ENCODE measurements around the gene SOX8. TPM values are rescaled to one million over a fixed set of nuclear protein-coding genes. Genes with fewer than 3 reads are reported as not detected.

The SOX8 gene
- total RNA-seq, 2 experiments from 2014 or later, result 0.12 to 0.16 TPM

GRCh38 chr16:1002399-1003166, 21.0 kb downstream of the SOX8 start:
- no peak overlapping the region for H3K4me3 Mint-ChIP-seq
- CTCF ChIA-PET, result interaction anchor here (1.5 kb wide), 1 partner anchor 55 kb away, joined by 5 read pairs; no protein-coding TSS in a partner anchor
- peaks cover 31% of the 10 kb centered on the region for H3K4me1 Mint-ChIP-seq
- no peaks in the 10 kb centered on the region for H3K36me3 Mint-ChIP-seq
- H3K9me3 Mint-ChIP-seq (ENCODE audit: low read depth), result no peaks in the 10 kb centered on the region
- peak; percentile 78 for DNase-seq
- peaks cover 37% of the 10 kb centered on the region for H3K27me3 Mint-ChIP-seq
- no peak overlapping the region for H3K27ac Mint-ChIP-seq
- peak; percentile 48 for ATAC-seq

- no peaks in the 10 kb centered on the region for H3K9me3 Mint-ChIP-seq (ENCODE audit: low read depth)
- DNase-seq (peak; percentile 77), ATAC-seq (peak; percentile 70)
- H3K4me1 Mint-ChIP-seq, result peaks cover 25% of the 10 kb centered on the region
- peak overlapping the region; percentile 59 for H3K4me3 Mint-ChIP-seq
- CTCF ChIA-PET, result interaction anchor here (0.7 to 1.3 kb wide), 2 partner anchors 40 to 90 kb away, joined by 3 read pairs; no protein-coding TSS in a partner anchor
- H3K27me3 Mint-ChIP-seq, result peaks cover 29% of the 10 kb centered on the region
- no peaks in the 10 kb centered on the region for H3K36me3 Mint-ChIP-seq
- peak overlapping the region; percentile 84 for H3K27ac Mint-ChIP-seq
Observed at GRCh38 chr16:1003391-1004347, 22.1 kb downstream of the SOX8 start.

- CTCF ChIA-PET, result no interaction called here
- no peak overlapping the region for H3K27ac Mint-ChIP-seq
- no peak for ATAC-seq
- H3K4me3 Mint-ChIP-seq, result no peak overlapping the region
- H3K27me3 Mint-ChIP-seq, result peaks cover 26% of the 10 kb centered on the region
- no peaks in the 10 kb centered on the region for H3K36me3 Mint-ChIP-seq
- H3K9me3 Mint-ChIP-seq (ENCODE audit: low read depth), result no peaks in the 10 kb centered on the region
- no peak for DNase-seq
- H3K4me1 Mint-ChIP-seq, result peaks cover 25% of the 10 kb centered on the region
Observed at GRCh38 chr16:1005286-1005685, 23.7 kb downstream of the SOX8 start.

GRCh38 chr16:1006781-1007180, 25.2 kb downstream of the SOX8 start:
- CTCF ChIA-PET, result no interaction called here
- Mint-ChIP-seq H3K4me3 (no peak overlapping the region), H3K27ac (no peak overlapping the region), H3K4me1 (peaks cover 23% of the 10 kb centered on the region), H3K9me3 (ENCODE audit: low read depth) (no peaks in the 10 kb centered on the region), H3K36me3 (no peaks in the 10 kb centered on the region), H3K27me3 (peaks cover 20% of the 10 kb centered on the region)
- ATAC-seq, result no peak
- no peak for DNase-seq

GRCh38 chr16:1007284-1007850, 25.8 kb downstream of the SOX8 start:
- H3K27me3 Mint-ChIP-seq, result peaks cover 17% of the 10 kb centered on the region
- H3K27ac Mint-ChIP-seq, result no peak overlapping the region
- CTCF ChIA-PET, result no interaction called here
- no peaks in the 10 kb centered on the region for H3K9me3 Mint-ChIP-seq (ENCODE audit: low read depth)
- no peak overlapping the region for H3K4me3 Mint-ChIP-seq
- ATAC-seq (no peak), DNase-seq (no peak)
- peaks cover 23% of the 10 kb centered on the region for H3K4me1 Mint-ChIP-seq
- no peaks in the 10 kb centered on the region for H3K36me3 Mint-ChIP-seq

- no peak overlapping the region for H3K27ac Mint-ChIP-seq
- H3K4me1 Mint-ChIP-seq, result peaks cover 15% of the 10 kb centered on the region
- ATAC-seq (no peak), DNase-seq (no peak)
- CTCF ChIA-PET, result no interaction called here
- no peak overlapping the region for H3K4me3 Mint-ChIP-seq
- H3K27me3 Mint-ChIP-seq, result peaks cover 12% of the 10 kb centered on the region
- H3K9me3 Mint-ChIP-seq (ENCODE audit: low read depth), result no peaks in the 10 kb centered on the region
- H3K36me3 Mint-ChIP-seq, result no peaks in the 10 kb centered on the region
Observed at GRCh38 chr16:1008085-1008484, 26.5 kb downstream of the SOX8 start.

- Mint-ChIP-seq H3K9me3 (ENCODE audit: low read depth) (no peaks in the 10 kb centered on the region), H3K4me3 (no peak overlapping the region), H3K4me1 (peaks cover 3% of the 10 kb centered on the region), H3K36me3 (no peaks in the 10 kb centered on the region), H3K27ac (no peak overlapping the region), H3K27me3 (peaks cover 12% of the 10 kb centered on the region)
- DNase-seq (no peak), ATAC-seq (no peak)
- CTCF ChIA-PET, result no interaction called here
Observed at GRCh38 chr16:1009358-1010150, 28.0 kb downstream of the SOX8 start.

GRCh38 chr16:1010251-1010650, 28.7 kb downstream of the SOX8 start:
- Mint-ChIP-seq H3K27ac (no peak overlapping the region), H3K36me3 (no peaks in the 10 kb centered on the region), H3K9me3 (ENCODE audit: low read depth) (no peaks in the 10 kb centered on the region), H3K27me3 (peaks cover 11% of the 10 kb centered on the region), H3K4me1 (peaks cover 1% of the 10 kb centered on the region), H3K4me3 (no peak overlapping the region)
- DNase-seq (no peak), ATAC-seq (no peak)
- CTCF ChIA-PET, result no interaction called here

- H3K27ac Mint-ChIP-seq, result no peak overlapping the region
Observed at GRCh38 chr16:1010815-1011214, 29.2 kb downstream of the SOX8 start.

GRCh38 chr16:1011316-1012082, 29.9 kb downstream of the SOX8 start:
- H3K4me1 Mint-ChIP-seq, result no peaks in the 10 kb centered on the region
- CTCF ChIA-PET, result no interaction called here
- peaks cover 6% of the 10 kb centered on the region for H3K27me3 Mint-ChIP-seq
- no peak overlapping the region for H3K27ac Mint-ChIP-seq
- no peaks in the 10 kb centered on the region for H3K36me3 Mint-ChIP-seq
- DNase-seq (no peak), ATAC-seq (no peak)
- H3K4me3 Mint-ChIP-seq, result no peak overlapping the region
- H3K9me3 Mint-ChIP-seq (ENCODE audit: low read depth), result no peaks in the 10 kb centered on the region

More at GRCh38 chr16:1010815-1011214, 29.2 kb downstream of the SOX8 start:
- ATAC-seq (no peak), DNase-seq (no peak)
- Mint-ChIP-seq H3K36me3 (no peaks in the 10 kb centered on the region), H3K4me3 (no peak overlapping the region), H3K4me1 (no peaks in the 10 kb centered on the region), H3K9me3 (ENCODE audit: low read depth) (no peaks in the 10 kb centered on the region), H3K27me3 (peaks cover 9% of the 10 kb centered on the region)
- CTCF ChIA-PET, result no interaction called here

GRCh38 chr16:1012135-1012534, 30.6 kb downstream of the SOX8 start:
- H3K4me3 Mint-ChIP-seq, result no peak overlapping the region
- no peaks in the 10 kb centered on the region for H3K9me3 Mint-ChIP-seq (ENCODE audit: low read depth)
- no peak for DNase-seq
- no peak for ATAC-seq
- no peaks in the 10 kb centered on the region for H3K4me1 Mint-ChIP-seq
- CTCF ChIA-PET, result no interaction called here
- no peak overlapping the region for H3K27ac Mint-ChIP-seq
- no peaks in the 10 kb centered on the region for H3K36me3 Mint-ChIP-seq
- H3K27me3 Mint-ChIP-seq, result peaks cover 6% of the 10 kb centered on the region

GRCh38 chr16:1012722-1013592, 31.4 kb downstream of the SOX8 start:
- ATAC-seq (no peak), DNase-seq (no peak)
- no peak overlapping the region for H3K4me3 Mint-ChIP-seq
- no peak overlapping the region for H3K27ac Mint-ChIP-seq
- H3K27me3 Mint-ChIP-seq, result peaks cover 6% of the 10 kb centered on the region
- CTCF ChIA-PET, result no interaction called here
- H3K9me3 Mint-ChIP-seq (ENCODE audit: low read depth), result no peaks in the 10 kb centered on the region
- H3K4me1 Mint-ChIP-seq, result no peaks in the 10 kb centered on the region
- H3K36me3 Mint-ChIP-seq, result no peaks in the 10 kb centered on the region
